Subcutaneous abdominal adipose tissue (tissue), 5 donors: ENCODE data around the gene MSRB1.
"Not testable (repeated sequence)": the region's sequence is repeated elsewhere in the genome, so short reads cannot be mapped to it uniquely, and the experiment has no call there.

ENCODE experiments used
- H3K27ac ChIP-seq: one replicate; pipeline ENCODE4 v1.7.0; 2013; ENCODE audit warnings: low read depth, mild to moderate bottlenecking, inconsistent platforms, low read length, moderate library complexity
- H3K27me3 ChIP-seq, 5 donors: one replicate each; pipeline ENCODE4 v1.7.0; 2013; ENCODE audit warnings: low read length in 5 of 5, inconsistent platforms in 1 of 5; ENCODE audit not compliant: control insufficient read depth in 5 of 5, insufficient read depth in 4 of 5
- H3K36me3 ChIP-seq, 5 donors: one replicate each; pipeline ENCODE4 v1.7.0; 2013; ENCODE audit warnings: low read length in 5 of 5; ENCODE audit not compliant: control insufficient read depth in 5 of 5, insufficient read depth in 5 of 5
- H3K4me1 ChIP-seq, 5 donors: one replicate each; pipeline ENCODE4 v1.7.0; 2013; ENCODE audit warnings: low read length in 5 of 5, mild to moderate bottlenecking in 3 of 5, moderate library complexity in 1 of 5; ENCODE audit not compliant: control insufficient read depth in 5 of 5, insufficient read depth in 5 of 5
- H3K4me3 ChIP-seq, 5 donors: one replicate each; pipeline ENCODE4 v1.7.0; 2013; ENCODE audit warnings: low read length in 5 of 5, low read depth in 1 of 5
- H3K9ac ChIP-seq, 5 donors: one replicate each; pipeline ENCODE4 v1.7.0; 2013; ENCODE audit warnings: low read length in 5 of 5, mild to moderate bottlenecking in 4 of 5, moderate library complexity in 3 of 5
- H3K9me3 ChIP-seq, 5 donors: one replicate each; pipeline ENCODE4 v1.7.0; 2013; ENCODE audit warnings: low read length in 5 of 5; ENCODE audit not compliant: control insufficient read depth in 5 of 5
- donor health status: healthy.
- donor health status: healthy.
- donor health status: healthy.
- donor health status: healthy.
- donor health status: healthy.

Gene MSRB1

GRCh38 chr16:1899641-1900451, 43.2 kb downstream of the MSRB1 start:
- H3K4me1 ChIP-seq, result no peaks in the 10 kb centered on the region
- peaks cover 7 to 18% (median 17%) of the 10 kb centered on the region in 5 donors for H3K27me3 ChIP-seq
- H3K27ac ChIP-seq, result no peak overlapping the region
- no peak overlapping the region for H3K4me3 ChIP-seq
- no peaks in the 10 kb centered on the region for H3K9me3 ChIP-seq
- no peak overlapping the region for H3K9ac ChIP-seq
- H3K36me3 ChIP-seq, result no peaks in the 10 kb centered on the region

- H3K4me1 ChIP-seq, H3K9me3 ChIP-seq, H3K36me3 ChIP-seq, H3K9ac ChIP-seq, H3K4me3 ChIP-seq, H3K27ac ChIP-seq: not testable (repeated sequence)
- H3K27me3 ChIP-seq, result peaks cover 0 to 12% (median 6%) of the 10 kb centered on the region in 5 donors
Observed at GRCh38 chr16:1897692-1898091, 45.3 kb downstream of the MSRB1 start.

GRCh38 chr16:1895949-1896675, 46.9 kb downstream of the MSRB1 start:
- Histone ChIP-seq H3K4me3 (no peak overlapping the region), H3K27me3 (peaks cover 0 to 11% (median 6%) of the 10 kb centered on the region in 5 donors), H3K36me3 (no peaks in the 10 kb centered on the region), H3K27ac (no peak overlapping the region), H3K9ac (no peak overlapping the region), H3K9me3 (no peaks in the 10 kb centered on the region), H3K4me1 (no peaks in the 10 kb centered on the region)

- H3K4me3 ChIP-seq, result no peak overlapping the region
- H3K27ac ChIP-seq, result no peak overlapping the region
- no peaks in the 10 kb centered on the region for H3K9me3 ChIP-seq
- H3K36me3 ChIP-seq, result no peaks in the 10 kb centered on the region
- H3K9ac ChIP-seq, result no peak overlapping the region
- no peaks in the 10 kb centered on the region for H3K4me1 ChIP-seq
- peaks cover 2 to 16% (median 11%) of the 10 kb centered on the region in 5 donors for H3K27me3 ChIP-seq
Observed at GRCh38 chr16:1895068-1895467, 47.9 kb downstream of the MSRB1 start.

GRCh38 chr16:1890708-1891050, 52.3 kb downstream of the MSRB1 start:
- H3K27ac ChIP-seq, result no peak overlapping the region
- H3K27me3 ChIP-seq, result peaks cover 3 to 17% (median 8%) of the 10 kb centered on the region in 5 donors
- H3K36me3 ChIP-seq, result no peaks in the 10 kb centered on the region
- no peaks in the 10 kb centered on the region for H3K9me3 ChIP-seq
- no peak overlapping the region for H3K4me3 ChIP-seq
- H3K9ac ChIP-seq, result no peak overlapping the region
- no peaks in the 10 kb centered on the region for H3K4me1 ChIP-seq

GRCh38 chr16:1890024-1890707, 52.8 kb downstream of the MSRB1 start:
- Histone ChIP-seq H3K9me3 (no peaks in the 10 kb centered on the region), H3K9ac (no peak overlapping the region), H3K27ac (no peak overlapping the region), H3K27me3 (peaks cover 3 to 17% (median 8%) of the 10 kb centered on the region in 5 donors), H3K4me1 (no peaks in the 10 kb centered on the region), H3K4me3 (no peak overlapping the region), H3K36me3 (no peaks in the 10 kb centered on the region)
